HFF-Myc (cell line): ENCODE measurements around the gene CCDC174.

Experiments used
- DNase-seq: peaks from one replicate; pipeline ENCODE4 v3.0.0-alpha.2; 2011; ENCODE audit warnings: low read depth; ENCODE audit errors: extremely low read depth
- H3K4me3 ChIP-seq: replicated peaks from 2 replicates; pipeline ENCODE4 v1.5.1; 2011; ENCODE audit warnings: low read depth, mild to moderate bottlenecking, control low read depth, low read length
- TF ChIP-seq, protein P1 (sequence below): IDR thresholded peaks from 2 replicates; pipeline ENCODE4 v1.5.1; 2012; ENCODE audit warnings: mild to moderate bottlenecking, low read depth, low read length, control low read depth; ENCODE audit errors: missing control alignments

The CCDC174 gene

GRCh38 chr3:14684447-14684846 is 32.9 kb downstream of the CCDC174 start:
- TF ChIP-seq, protein P1, sequence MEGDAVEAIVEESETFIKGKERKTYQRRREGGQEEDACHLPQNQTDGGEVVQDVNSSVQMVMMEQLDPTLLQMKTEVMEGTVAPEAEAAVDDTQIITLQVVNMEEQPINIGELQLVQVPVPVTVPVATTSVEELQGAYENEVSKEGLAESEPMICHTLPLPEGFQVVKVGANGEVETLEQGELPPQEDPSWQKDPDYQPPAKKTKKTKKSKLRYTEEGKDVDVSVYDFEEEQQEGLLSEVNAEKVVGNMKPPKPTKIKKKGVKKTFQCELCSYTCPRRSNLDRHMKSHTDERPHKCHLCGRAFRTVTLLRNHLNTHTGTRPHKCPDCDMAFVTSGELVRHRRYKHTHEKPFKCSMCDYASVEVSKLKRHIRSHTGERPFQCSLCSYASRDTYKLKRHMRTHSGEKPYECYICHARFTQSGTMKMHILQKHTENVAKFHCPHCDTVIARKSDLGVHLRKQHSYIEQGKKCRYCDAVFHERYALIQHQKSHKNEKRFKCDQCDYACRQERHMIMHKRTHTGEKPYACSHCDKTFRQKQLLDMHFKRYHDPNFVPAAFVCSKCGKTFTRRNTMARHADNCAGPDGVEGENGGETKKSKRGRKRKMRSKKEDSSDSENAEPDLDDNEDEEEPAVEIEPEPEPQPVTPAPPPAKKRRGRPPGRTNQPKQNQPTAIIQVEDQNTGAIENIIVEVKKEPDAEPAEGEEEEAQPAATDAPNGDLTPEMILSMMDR = no peak
- no peak for DNase-seq
- H3K4me3 ChIP-seq = no peak overlapping the region

DNA sequence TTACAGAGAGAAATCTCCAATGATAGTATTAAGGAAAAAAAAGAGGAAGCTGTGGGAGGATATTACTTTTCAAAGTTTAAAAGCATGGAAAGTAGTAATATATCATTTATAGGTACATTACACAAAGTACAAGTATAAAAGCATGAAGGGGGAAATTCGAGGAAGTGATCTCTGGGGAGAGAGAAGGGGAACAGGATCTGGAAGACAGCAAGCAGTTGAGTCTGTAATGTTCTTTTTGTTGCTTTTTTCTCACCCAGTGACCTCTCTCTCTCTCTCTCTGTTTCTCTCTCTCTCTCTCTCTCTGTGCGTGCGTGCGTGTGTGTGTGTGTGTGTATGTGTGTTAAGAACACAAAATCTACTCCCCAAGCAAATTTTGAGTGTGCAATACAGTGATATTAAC is 33.6 kb downstream of the CCDC174 start:
- H3K4me3 ChIP-seq = no peak overlapping the region
- DNase-seq = no peak
- TF ChIP-seq, protein P1 = no peak

GRCh38 chr3:14687360-14687759 is 35.8 kb downstream of the CCDC174 start:
- TF ChIP-seq, protein P1 = no peak
- H3K4me3 ChIP-seq = no peak overlapping the region

GRCh38 chr3:14688525-14688924 is 37.0 kb downstream of the CCDC174 start:
- TF ChIP-seq, protein P1 = no peak
- no peak for DNase-seq

More at GRCh38 chr3:14687360-14687759, 35.8 kb downstream of the CCDC174 start:
- no peak for DNase-seq

DNA sequence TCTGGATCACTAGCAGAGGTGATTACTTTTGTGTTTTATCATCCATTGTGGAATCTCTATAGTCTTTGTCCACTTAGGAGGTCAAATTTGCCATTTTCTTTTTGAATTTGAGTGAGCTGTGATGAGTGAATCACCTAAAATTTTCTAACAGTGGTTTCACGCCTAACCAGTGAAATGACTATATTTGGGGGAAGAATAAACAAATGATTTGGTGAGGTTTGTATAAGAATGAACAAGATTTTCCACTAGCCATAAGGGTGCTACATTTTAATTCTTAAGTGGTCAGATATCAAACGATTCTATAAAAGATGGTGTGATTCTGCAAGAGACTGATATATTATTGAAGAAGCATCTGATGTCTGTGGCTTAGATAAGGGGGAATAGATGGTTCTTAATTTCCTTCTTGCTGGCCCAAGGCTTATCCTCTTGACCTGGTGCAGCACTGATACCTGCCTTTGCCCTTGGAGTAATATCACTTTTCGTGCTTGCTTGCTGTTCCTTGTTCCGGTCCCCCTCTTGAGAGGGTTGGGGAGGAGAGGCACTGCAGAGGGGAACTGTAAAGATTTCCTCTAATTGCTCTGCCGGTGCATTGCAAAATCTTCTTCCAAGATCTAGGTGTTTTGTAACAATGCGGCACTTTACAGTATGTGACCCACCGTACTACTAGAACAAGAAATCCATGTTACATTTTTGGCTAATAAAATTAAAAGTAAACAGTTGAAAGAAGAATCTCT is 37.9 kb downstream of the CCDC174 start:
- DNase-seq = no peak
- H3K4me3 ChIP-seq = no peak overlapping the region
- TF ChIP-seq, protein P1 = no peak

More at GRCh38 chr3:14688525-14688924, 37.0 kb downstream of the CCDC174 start:
- H3K4me3 ChIP-seq = no peak overlapping the region

DNA sequence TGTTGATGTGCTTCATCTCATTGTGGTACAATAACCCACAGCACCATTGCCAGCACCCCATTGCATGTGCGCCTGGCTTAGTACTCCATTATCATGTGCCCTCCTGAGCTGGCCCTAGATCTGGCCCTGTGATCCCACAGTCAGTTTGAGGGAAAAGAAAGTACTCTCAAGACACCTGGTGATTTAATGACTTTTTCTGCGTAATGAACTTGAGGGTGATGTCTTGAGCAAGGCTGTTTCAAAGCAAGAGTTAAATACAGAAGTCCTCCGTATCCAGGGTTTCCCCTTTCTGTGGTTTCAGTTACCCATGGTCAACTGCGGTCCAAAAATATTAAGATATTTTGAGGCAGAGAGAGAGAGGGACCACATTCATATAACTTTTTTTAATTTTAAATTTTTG is 39.7 kb downstream of the CCDC174 start:
- no peak overlapping the region for H3K4me3 ChIP-seq
- no peak for DNase-seq
- TF ChIP-seq, protein P1 = no peak
